Nephron progenitor cell (in vitro differentiated cells): ENCODE data around the gene TRIM40.

Source experiments
- DNase-seq: peaks from one replicate; pipeline ENCODE4 v3.0.0; 2021
- H3K27ac Mint-ChIP-seq: 2 replicates; pipeline ENCODE4 v1.8.0; 2021; ENCODE audit warnings: mild to moderate bottlenecking, moderate library complexity, mixed read lengths
- H3K27me3 Mint-ChIP-seq: 2 replicates; pipeline ENCODE4 v1.8.0; 2021; ENCODE audit warnings: mild to moderate bottlenecking, low read depth, mixed read lengths; ENCODE audit not compliant: poor library complexity
- H3K36me3 Mint-ChIP-seq: 2 replicates; pipeline ENCODE4 v1.8.0; 2021; ENCODE audit warnings: low read depth, mixed read lengths
- H3K4me1 Mint-ChIP-seq: 2 replicates; pipeline ENCODE4 v1.8.0; 2021; ENCODE audit warnings: mixed read lengths
- H3K4me3 Mint-ChIP-seq: 2 replicates; pipeline ENCODE4 v1.8.0; 2021; ENCODE audit warnings: mild to moderate bottlenecking, moderate library complexity, mixed read lengths
- H3K9me3 Mint-ChIP-seq: 2 replicates; pipeline ENCODE4 v1.8.0; 2021; ENCODE audit warnings: mild to moderate bottlenecking, moderate library complexity, mixed read lengths
- TF ChIP-seq, protein P1 (sequence below): fragments of 200-600 bp; sonication (generic); IDR thresholded peaks from 2 replicates; pipeline ENCODE4 v1.5.0; 2021; ENCODE audit warnings: antibody characterized with exemption

Gene TRIM40, protein sequence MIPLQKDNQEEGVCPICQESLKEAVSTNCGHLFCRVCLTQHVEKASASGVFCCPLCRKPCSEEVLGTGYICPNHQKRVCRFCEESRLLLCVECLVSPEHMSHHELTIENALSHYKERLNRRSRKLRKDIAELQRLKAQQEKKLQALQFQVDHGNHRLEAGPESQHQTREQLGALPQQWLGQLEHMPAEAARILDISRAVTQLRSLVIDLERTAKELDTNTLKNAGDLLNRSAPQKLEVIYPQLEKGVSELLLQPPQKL

GRCh38 chr6:30135757-30136156, at the start of gene TRIM40:
TSS of gene TRIM40 (plus strand) at chr6:30136140. CDS start at chr6:30137037, 897 bp downstream.
- TF ChIP-seq, protein P1, sequence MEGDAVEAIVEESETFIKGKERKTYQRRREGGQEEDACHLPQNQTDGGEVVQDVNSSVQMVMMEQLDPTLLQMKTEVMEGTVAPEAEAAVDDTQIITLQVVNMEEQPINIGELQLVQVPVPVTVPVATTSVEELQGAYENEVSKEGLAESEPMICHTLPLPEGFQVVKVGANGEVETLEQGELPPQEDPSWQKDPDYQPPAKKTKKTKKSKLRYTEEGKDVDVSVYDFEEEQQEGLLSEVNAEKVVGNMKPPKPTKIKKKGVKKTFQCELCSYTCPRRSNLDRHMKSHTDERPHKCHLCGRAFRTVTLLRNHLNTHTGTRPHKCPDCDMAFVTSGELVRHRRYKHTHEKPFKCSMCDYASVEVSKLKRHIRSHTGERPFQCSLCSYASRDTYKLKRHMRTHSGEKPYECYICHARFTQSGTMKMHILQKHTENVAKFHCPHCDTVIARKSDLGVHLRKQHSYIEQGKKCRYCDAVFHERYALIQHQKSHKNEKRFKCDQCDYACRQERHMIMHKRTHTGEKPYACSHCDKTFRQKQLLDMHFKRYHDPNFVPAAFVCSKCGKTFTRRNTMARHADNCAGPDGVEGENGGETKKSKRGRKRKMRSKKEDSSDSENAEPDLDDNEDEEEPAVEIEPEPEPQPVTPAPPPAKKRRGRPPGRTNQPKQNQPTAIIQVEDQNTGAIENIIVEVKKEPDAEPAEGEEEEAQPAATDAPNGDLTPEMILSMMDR, result no peak
- no peak for DNase-seq
- Mint-ChIP-seq H3K27ac (no peak within 1 kb of the TSS), H3K9me3 (no peaks in the 10 kb centered on the region), H3K4me1 (peaks cover 4% of the 10 kb centered on the region), H3K4me3 (no peak within 1 kb of the TSS), H3K27me3 (peaks cover 71% of the 10 kb centered on the region), H3K36me3 (no peaks in the 10 kb centered on the region)

DNA sequence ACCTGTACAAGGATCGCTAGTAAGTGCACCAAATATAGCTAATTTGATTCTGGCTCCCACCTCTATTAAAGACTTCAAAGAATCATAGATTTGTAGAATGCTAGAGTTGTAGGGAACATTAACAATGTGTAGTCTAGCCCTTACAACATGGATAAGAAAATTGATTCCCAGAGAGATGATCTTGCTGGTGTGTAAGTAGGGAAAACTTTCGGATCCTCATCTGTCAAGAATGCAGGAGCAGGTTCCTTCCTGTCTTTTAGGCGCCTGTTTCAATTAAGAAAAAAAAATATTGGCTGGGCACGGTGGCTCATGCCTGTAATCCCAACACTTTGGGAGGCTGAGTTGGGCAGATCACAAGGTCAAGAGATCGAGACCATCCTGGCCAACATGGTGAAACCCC, 48.1 kb upstream of the TRIM40 start:
- peaks cover 34% of the 10 kb centered on the region for H3K9me3 Mint-ChIP-seq
- no peak overlapping the region for H3K4me3 Mint-ChIP-seq
- no peak overlapping the region for H3K27ac Mint-ChIP-seq
- H3K4me1 Mint-ChIP-seq, result peaks cover 6% of the 10 kb centered on the region
- no peak for DNase-seq
- peaks cover 61% of the 10 kb centered on the region for H3K27me3 Mint-ChIP-seq
- H3K36me3 Mint-ChIP-seq, result no peaks in the 10 kb centered on the region
- TF ChIP-seq, protein P1, result no peak

DNA sequence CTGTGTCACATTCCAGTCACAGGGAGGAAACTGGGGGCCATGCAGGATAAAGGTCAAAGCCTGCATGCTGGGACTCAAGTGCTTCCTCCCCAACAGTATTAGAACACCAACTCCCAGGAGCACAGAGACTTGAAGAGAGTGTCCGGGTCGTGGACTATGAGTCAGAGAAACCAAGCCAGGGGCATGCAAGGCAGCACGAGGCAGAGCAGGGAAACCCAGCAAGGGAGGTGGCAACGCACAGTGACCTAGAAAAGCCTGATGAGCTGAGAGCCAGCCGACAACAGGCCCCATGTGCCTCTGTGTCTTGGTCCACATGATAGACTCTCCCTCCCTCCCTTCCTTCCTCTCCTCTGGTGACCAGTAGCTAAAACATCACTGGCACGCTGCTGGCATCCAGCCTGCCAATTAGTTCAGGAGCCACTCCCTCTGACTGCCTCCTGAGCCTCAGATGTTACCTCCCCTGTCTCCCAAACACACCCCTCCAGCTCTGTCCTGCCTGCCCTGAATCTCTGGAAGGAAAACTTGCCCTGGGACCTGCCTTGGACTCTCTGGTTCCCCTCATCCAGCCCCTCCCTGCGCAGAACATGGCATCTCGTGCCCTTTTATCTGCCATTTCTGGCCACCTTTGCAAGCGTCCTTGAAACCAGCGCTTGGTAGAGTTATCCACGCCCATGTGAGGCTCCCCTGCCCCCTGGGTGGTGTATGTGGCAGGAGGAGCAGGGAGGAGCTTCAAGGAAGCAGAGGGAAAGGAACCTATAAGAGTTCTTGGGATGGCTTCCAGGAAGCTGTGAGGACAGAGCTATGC, 44.2 kb upstream of the TRIM40 start:
- no peaks in the 10 kb centered on the region for H3K36me3 Mint-ChIP-seq
- H3K4me3 Mint-ChIP-seq, result no peak overlapping the region
- DNase-seq, result no peak
- H3K4me1 Mint-ChIP-seq, result peaks cover 12% of the 10 kb centered on the region
- H3K27me3 Mint-ChIP-seq, result peaks cover 75% of the 10 kb centered on the region
- peaks cover 13% of the 10 kb centered on the region for H3K9me3 Mint-ChIP-seq
- H3K27ac Mint-ChIP-seq, result no peak overlapping the region
- TF ChIP-seq, protein P1, result no peak

- Mint-ChIP-seq H3K9me3 (peaks cover under 1% of the 10 kb centered on the region), H3K36me3 (no peaks in the 10 kb centered on the region), H3K4me1 (peaks cover 12% of the 10 kb centered on the region), H3K27me3 (peaks cover 76% of the 10 kb centered on the region), H3K27ac (no peak overlapping the region), H3K4me3 (no peak overlapping the region)
- TF ChIP-seq, protein P1, result no peak
- DNase-seq, result no peak
These were observed 42.9 kb upstream of the TRIM40 start for GRCh38 chr6:30092852-30093543.

GRCh38 chr6:30093951-30094661, 41.8 kb upstream of the TRIM40 start:
- Mint-ChIP-seq H3K4me3 (no peak overlapping the region), H3K4me1 (peaks cover 12% of the 10 kb centered on the region), H3K36me3 (no peaks in the 10 kb centered on the region), H3K27me3 (peaks cover 78% of the 10 kb centered on the region), H3K27ac (no peak overlapping the region), H3K9me3 (no peaks in the 10 kb centered on the region)
- TF ChIP-seq, protein P1, result no peak
- no peak for DNase-seq
